ENCODE results near the gene FAM3D. TPM values are rescaled to one million over a fixed set of nuclear protein-coding genes. Genes with fewer than 3 reads are reported as not detected.
"Not testable (repeated sequence)": the region's sequence is repeated elsewhere in the genome, so short reads cannot be mapped to it uniquely, and the experiment has no call there.

FAM3D gene, protein sequence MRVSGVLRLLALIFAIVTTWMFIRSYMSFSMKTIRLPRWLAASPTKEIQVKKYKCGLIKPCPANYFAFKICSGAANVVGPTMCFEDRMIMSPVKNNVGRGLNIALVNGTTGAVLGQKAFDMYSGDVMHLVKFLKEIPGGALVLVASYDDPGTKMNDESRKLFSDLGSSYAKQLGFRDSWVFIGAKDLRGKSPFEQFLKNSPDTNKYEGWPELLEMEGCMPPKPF
- polyA plus RNA-seq, result not detected

GRCh38 chr3:58666683-58667082, at the start of gene FAM3D:
FAM3D (minus strand) TSS chr3:58666774; CDS start chr3:58655563, 11,211 bp downstream.
- no peak for DNase-seq
- Mint-ChIP-seq H3K9me3 (no peaks in the 10 kb centered on the region), H3K27me3 (ENCODE audit: low read depth in 3 of 3) (no peaks in the 10 kb centered on the region), H3K4me1 (no peaks in the 10 kb centered on the region), H3K36me3 (no peaks in the 10 kb centered on the region), H3K27ac (no peak within 1 kb of the TSS), H3K4me3 (no peak within 1 kb of the TSS)

GRCh38 chr3:58713715-58714401, 47.3 kb upstream of the FAM3D start:
- Mint-ChIP-seq H3K27me3 (ENCODE audit: low read depth in 3 of 3) (peaks cover 0 to 3% (median 2%) of the 10 kb centered on the region in 3 donors), H3K27ac (no peak overlapping the region), H3K9me3 (no peaks in the 10 kb centered on the region), H3K4me3 (no peak overlapping the region), H3K4me1 (no peaks in the 10 kb centered on the region), H3K36me3 (no peaks in the 10 kb centered on the region)
- no peak for DNase-seq

GRCh38 chr3:58711871-58712270, 45.3 kb upstream of the FAM3D start:
- Mint-ChIP-seq H3K4me1 (no peaks in the 10 kb centered on the region), H3K27ac (no peak overlapping the region), H3K36me3 (no peaks in the 10 kb centered on the region), H3K9me3 (no peaks in the 10 kb centered on the region), H3K4me3 (no peak overlapping the region), H3K27me3 (ENCODE audit: low read depth in 3 of 3) (peaks cover 0 to 3% (median 0%) of the 10 kb centered on the region in 3 donors)
- no peak for DNase-seq

GRCh38 chr3:58708983-58709382, 42.4 kb upstream of the FAM3D start:
- not testable (repeated sequence) for H3K36me3 Mint-ChIP-seq; H3K4me1 Mint-ChIP-seq; H3K4me3 Mint-ChIP-seq; H3K27me3 Mint-ChIP-seq (ENCODE audit: low read depth in 3 of 3); H3K9me3 Mint-ChIP-seq; DNase-seq; H3K27ac Mint-ChIP-seq

GRCh38 chr3:58708116-58708791, 41.7 kb upstream of the FAM3D start:
- H3K27ac Mint-ChIP-seq, result no peak overlapping the region
- H3K36me3 Mint-ChIP-seq, result no peaks in the 10 kb centered on the region
- no peak overlapping the region for H3K4me3 Mint-ChIP-seq
- no peaks in the 10 kb centered on the region for H3K9me3 Mint-ChIP-seq
- H3K27me3 Mint-ChIP-seq (ENCODE audit: low read depth in 3 of 3), result peaks cover 0 to 2% (median 0%) of the 10 kb centered on the region in 3 donors
- no peaks in the 10 kb centered on the region for H3K4me1 Mint-ChIP-seq
- DNase-seq, result no peak

DNA sequence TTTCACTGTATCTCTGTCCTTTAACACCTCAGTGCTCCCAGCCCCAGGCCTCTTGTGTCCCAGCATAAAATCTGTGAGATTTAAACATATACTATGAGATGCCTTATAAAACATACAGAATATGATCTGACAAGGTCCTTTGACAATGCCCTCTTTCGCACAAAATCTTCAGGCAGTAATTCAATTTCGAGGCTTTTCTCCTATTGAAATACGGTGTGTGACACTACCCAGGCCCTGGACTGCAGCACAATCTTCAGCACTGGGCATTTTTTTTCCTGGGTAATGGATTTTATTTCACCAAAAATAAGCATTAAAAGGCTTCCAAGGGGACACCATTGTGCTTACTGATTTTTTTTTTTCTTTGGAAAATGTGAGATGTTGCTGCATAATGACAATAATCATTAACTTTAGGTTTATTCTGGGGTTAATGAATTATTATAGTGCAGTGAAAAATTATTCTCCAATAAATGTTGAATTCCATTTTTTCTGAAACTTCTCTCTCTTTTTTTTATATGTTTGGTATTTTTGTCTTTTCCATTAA, 40.9 kb upstream of the FAM3D start:
- Mint-ChIP-seq H3K9me3 (no peaks in the 10 kb centered on the region), H3K27ac (no peak overlapping the region), H3K4me1 (no peaks in the 10 kb centered on the region), H3K36me3 (no peaks in the 10 kb centered on the region), H3K27me3 (ENCODE audit: low read depth in 3 of 3) (peaks cover 0 to 2% (median 0%) of the 10 kb centered on the region in 3 donors), H3K4me3 (no peak overlapping the region)
- no peak for DNase-seq

GRCh38 chr3:58706395-58707167, 40.0 kb upstream of the FAM3D start:
- Mint-ChIP-seq H3K27ac (no peak overlapping the region), H3K27me3 (ENCODE audit: low read depth in 3 of 3) (no peaks in the 10 kb centered on the region), H3K9me3 (no peaks in the 10 kb centered on the region), H3K4me1 (no peaks in the 10 kb centered on the region), H3K36me3 (no peaks in the 10 kb centered on the region), H3K4me3 (no peak overlapping the region)
- no peak for DNase-seq

DNA sequence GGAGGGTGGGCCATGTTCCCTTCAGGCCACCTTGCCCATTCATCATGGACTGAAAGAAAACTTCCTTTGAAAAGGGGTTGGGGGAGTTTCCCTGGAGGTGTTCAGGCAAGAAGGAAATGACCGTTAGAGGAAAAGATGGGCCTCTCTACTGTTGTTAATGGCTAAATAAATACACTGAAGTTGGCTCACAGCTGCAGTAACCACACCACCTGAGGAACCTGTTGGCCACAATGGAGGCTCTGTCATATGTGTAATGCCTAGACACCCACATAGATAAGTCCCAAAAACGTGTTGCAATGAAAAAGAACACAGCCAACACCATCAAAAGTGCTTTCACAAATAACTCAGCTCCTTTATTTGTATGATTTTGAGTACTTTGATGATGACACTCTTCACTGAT, 38.2 kb upstream of the FAM3D start:
- Mint-ChIP-seq H3K4me3 (no peak overlapping the region), H3K27me3 (ENCODE audit: low read depth in 3 of 3) (no peaks in the 10 kb centered on the region), H3K27ac (no peak overlapping the region), H3K36me3 (no peaks in the 10 kb centered on the region), H3K4me1 (no peaks in the 10 kb centered on the region), H3K9me3 (no peaks in the 10 kb centered on the region)
- no peak for DNase-seq

GRCh38 chr3:58704304-58704703, 37.7 kb upstream of the FAM3D start:
- not testable (repeated sequence) for H3K27me3 Mint-ChIP-seq (ENCODE audit: low read depth in 3 of 3); H3K4me3 Mint-ChIP-seq; H3K27ac Mint-ChIP-seq; H3K9me3 Mint-ChIP-seq; DNase-seq; H3K4me1 Mint-ChIP-seq; H3K36me3 Mint-ChIP-seq

DNA sequence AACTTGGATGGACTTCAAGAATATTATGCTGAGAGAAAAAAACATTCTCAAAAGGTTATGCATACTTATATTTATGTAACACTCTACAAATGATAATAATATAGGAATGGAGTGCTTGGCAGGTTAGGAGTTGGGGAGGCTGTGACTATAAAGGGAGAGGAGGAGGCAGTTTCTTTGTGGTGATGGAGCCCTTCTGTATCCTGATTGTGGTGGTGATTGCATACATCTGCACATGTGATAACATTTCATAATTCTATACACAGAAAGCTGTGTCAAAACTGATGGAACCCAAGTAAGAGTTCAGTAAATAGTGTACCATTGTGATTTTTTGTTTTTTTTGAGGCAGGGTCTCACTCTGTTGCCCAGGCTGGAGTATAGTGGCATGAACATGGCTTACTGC, 31.7 kb upstream of the FAM3D start:
- Mint-ChIP-seq H3K36me3 (no peaks in the 10 kb centered on the region), H3K4me3 (no peak overlapping the region), H3K4me1 (no peaks in the 10 kb centered on the region)

DNA sequence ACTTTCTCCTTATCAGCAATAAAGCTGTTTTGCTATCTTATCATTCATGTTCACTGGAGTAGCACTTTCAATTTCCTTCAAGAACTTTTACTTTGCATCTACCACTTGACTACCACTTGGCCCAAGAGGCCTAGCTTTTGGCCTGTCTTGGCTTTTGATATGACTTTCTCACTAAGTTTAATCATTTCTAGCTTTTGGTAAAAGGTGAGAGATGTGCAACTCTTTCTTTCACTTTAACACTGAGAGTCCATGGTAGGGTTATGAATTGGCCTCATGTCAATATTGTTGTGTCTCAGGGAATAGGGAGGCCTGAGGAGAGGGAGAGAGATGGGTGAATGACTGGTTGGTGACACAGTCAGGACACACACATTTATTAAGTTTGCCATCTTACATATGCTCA, 31.0 kb upstream of the FAM3D start:
- no peak for DNase-seq
- H3K27ac Mint-ChIP-seq, result no peak overlapping the region
- no peaks in the 10 kb centered on the region for H3K4me1 Mint-ChIP-seq
- no peak overlapping the region for H3K4me3 Mint-ChIP-seq
- peaks cover 0 to 2% (median 0%) of the 10 kb centered on the region in 6 donors for H3K9me3 Mint-ChIP-seq
- peaks cover 0 to 3% (median 2%) of the 10 kb centered on the region in 3 donors for H3K27me3 Mint-ChIP-seq (ENCODE audit: low read depth in 3 of 3)
- no peaks in the 10 kb centered on the region for H3K36me3 Mint-ChIP-seq

More for the DNA sequence above, 31.7 kb upstream of the FAM3D start:
- no peak overlapping the region for H3K27ac Mint-ChIP-seq
- no peak for DNase-seq
- no peaks in the 10 kb centered on the region for H3K9me3 Mint-ChIP-seq
- H3K27me3 Mint-ChIP-seq (ENCODE audit: low read depth in 3 of 3), result peaks cover 0 to 3% (median 2%) of the 10 kb centered on the region in 3 donors

DNA sequence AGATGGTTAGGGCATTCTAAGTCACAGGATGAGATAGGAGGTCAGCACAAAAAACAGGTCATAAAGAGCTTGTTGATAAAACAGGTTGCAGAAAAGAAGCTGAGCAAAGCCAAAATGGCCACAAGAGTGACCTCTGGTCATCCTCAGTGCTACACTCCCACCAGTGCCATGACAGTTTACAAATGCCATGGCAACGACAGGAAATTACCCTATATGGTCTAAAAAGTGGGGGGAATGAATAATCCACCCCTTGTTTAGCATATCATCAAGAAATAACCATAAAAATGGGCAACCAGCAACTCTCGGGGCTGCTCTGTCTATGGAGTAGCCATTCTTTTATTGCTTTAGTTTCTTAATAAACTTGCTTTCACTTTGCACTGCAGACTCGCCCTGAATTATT, 30.2 kb upstream of the FAM3D start:
- not testable (repeated sequence) for H3K4me1 Mint-ChIP-seq; H3K4me3 Mint-ChIP-seq; H3K27me3 Mint-ChIP-seq (ENCODE audit: low read depth in 3 of 3); H3K36me3 Mint-ChIP-seq; H3K9me3 Mint-ChIP-seq; DNase-seq; H3K27ac Mint-ChIP-seq

- no peak overlapping the region for H3K4me3 Mint-ChIP-seq
- H3K4me1 Mint-ChIP-seq, result no peaks in the 10 kb centered on the region
- no peaks in the 10 kb centered on the region for H3K36me3 Mint-ChIP-seq
- H3K27me3 Mint-ChIP-seq (ENCODE audit: low read depth in 3 of 3), result peaks cover 0 to 3% (median 2%) of the 10 kb centered on the region in 3 donors
- H3K9me3 Mint-ChIP-seq, result peaks cover 0 to 7% (median 0%) of the 10 kb centered on the region in 6 donors
- no peak overlapping the region for H3K27ac Mint-ChIP-seq
- DNase-seq, result no peak
Observed at GRCh38 chr3:58696093-58696492, 29.5 kb upstream of the FAM3D start.

DNA sequence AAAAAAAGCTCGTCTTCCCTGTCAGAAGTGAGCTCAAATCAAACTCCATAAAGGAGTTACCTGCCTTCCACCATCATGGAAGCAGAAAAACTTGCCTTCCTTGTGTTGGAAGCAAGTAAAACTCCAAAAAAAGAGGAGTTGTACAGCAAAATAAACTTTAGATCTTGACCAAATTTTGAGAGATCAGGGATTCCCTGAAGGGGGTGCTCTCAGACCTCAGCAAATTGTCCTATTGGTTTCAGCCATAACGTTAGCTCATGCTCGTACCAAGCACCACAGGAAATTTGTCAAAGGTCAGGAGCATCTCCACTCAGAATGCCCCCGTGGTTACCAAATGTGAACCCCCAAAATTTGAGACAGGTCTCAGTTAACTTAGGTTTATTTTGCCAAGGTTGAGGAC, 28.7 kb upstream of the FAM3D start:
- H3K36me3 Mint-ChIP-seq, H3K27ac Mint-ChIP-seq: not testable (repeated sequence)

More for the DNA sequence above, 28.7 kb upstream of the FAM3D start:
- not testable (repeated sequence) for DNase-seq; H3K9me3 Mint-ChIP-seq; H3K27me3 Mint-ChIP-seq (ENCODE audit: low read depth in 3 of 3); H3K4me3 Mint-ChIP-seq; H3K4me1 Mint-ChIP-seq

All from immature natural killer cell (primary cell).